MCF 10A (cell line): ENCODE measurements around the gene GABRB3. TPM values are rescaled to one million over a fixed set of nuclear protein-coding genes. Genes with fewer than 3 reads are reported as not detected.

Experiments used
- BruUV-seq: library from RNA; stranded (reverse); fragments of 400-500 nt; replicated peaks from 2 replicates; lab custom pipeline; 2021; lab: Mats Ljungman, UMichigan
- CTCF ChIA-PET: fragments of 300-600 bp; sonication (Branson Sonifier 250); formaldehyde crosslinking; extraction: SDS; loops from one replicate; lab custom pipeline; 2021; ENCODE audit warnings: antibody characterized with exemption, inconsistent platforms; lab: Yijun Ruan, JAX
- POLR2A ChIA-PET: fragments of 300-600, 350-650 bp; sonication (Branson Sonifier 250); formaldehyde crosslinking; extraction: SDS; loops from one replicate; lab custom pipeline; 2020; ENCODE audit warnings: antibody characterized with exemption, inconsistent platforms; lab: Yijun Ruan, JAX
- DNase-seq: peaks from one replicate; pipeline ENCODE4 v3.0.0-alpha.2; 2018; ENCODE audit not compliant: unreplicated experiment
- H3K27ac Mint-ChIP-seq: one replicate; pipeline ENCODE4 v1.8.0; 2022; ENCODE audit warnings: mild to moderate bottlenecking, low read depth, mixed read lengths; ENCODE audit not compliant: unreplicated experiment
- H3K27me3 Mint-ChIP-seq: one replicate; pipeline ENCODE4 v1.8.0; 2022; ENCODE audit warnings: mixed read lengths; ENCODE audit not compliant: insufficient read depth, unreplicated experiment
- H3K36me3 Mint-ChIP-seq: one replicate; pipeline ENCODE4 v1.8.0; 2022; ENCODE audit warnings: mild to moderate bottlenecking, moderate library complexity, mixed read lengths; ENCODE audit not compliant: insufficient read depth, unreplicated experiment
- H3K4me1 Mint-ChIP-seq: one replicate; pipeline ENCODE4 v1.8.0; 2022; ENCODE audit warnings: mixed read lengths; ENCODE audit not compliant: insufficient read depth, unreplicated experiment
- H3K4me3 Mint-ChIP-seq: one replicate; pipeline ENCODE4 v1.8.0; 2022; ENCODE audit warnings: mild to moderate bottlenecking, moderate library complexity, mixed read lengths; ENCODE audit not compliant: unreplicated experiment
- H3K9me3 Mint-ChIP-seq: one replicate; pipeline ENCODE4 v1.8.0; 2022; ENCODE audit warnings: mixed read lengths; ENCODE audit not compliant: unreplicated experiment
- CTCF ChIP-seq: fragments of 200-600 bp; IDR thresholded peaks from one replicate; pipeline ENCODE4 v1.8.0; 2022; ENCODE audit warnings: antibody characterized with exemption, mild to moderate bottlenecking; ENCODE audit not compliant: unreplicated experiment
- intact Hi-C: fragments of 100-400 bp; cut with micrococcal nuclease; formaldehyde crosslinking; loops from 2 replicates; pipeline ENCODE4 v1.14.1; 2022
- total RNA-seq: library from RNA; stranded (reverse); gene quantifications from 2 replicates; pipeline ENCODE4 v1.2.3, GENCODE V29; 2022

The GABRB3 gene
- total RNA-seq, 1 experiment from 2014 or later = not detected

- H3K36me3 Mint-ChIP-seq = peaks cover 11% of the 10 kb centered on the region
- DNase-seq = no peak
- BruUV-seq = no TSS peak
- H3K4me1 Mint-ChIP-seq = no peaks in the 10 kb centered on the region
- ChIA-PET CTCF (no interaction called here), POLR2A (no interaction called here)
- no peak overlapping the region for H3K4me3 Mint-ChIP-seq
- no peaks in the 10 kb centered on the region for H3K27me3 Mint-ChIP-seq
- H3K9me3 Mint-ChIP-seq = peaks cover 55% of the 10 kb centered on the region
- H3K27ac Mint-ChIP-seq = no peak overlapping the region
- TF ChIP-seq CTCF = no peak
- intact Hi-C loops = no loop called here
Observed at GRCh38 chr15:26712335-26712734, 60.5 kb downstream of the GABRB3 start.

GRCh38 chr15:26711445-26711844 lies 61.4 kb downstream of the GABRB3 start:
- Mint-ChIP-seq H3K4me3 (no peak overlapping the region), H3K9me3 (peaks cover 61% of the 10 kb centered on the region), H3K4me1 (no peaks in the 10 kb centered on the region), H3K27me3 (no peaks in the 10 kb centered on the region), H3K36me3 (peaks cover 11% of the 10 kb centered on the region), H3K27ac (no peak overlapping the region)
- no peak for TF ChIP-seq CTCF
- intact Hi-C loops = no loop called here
- ChIA-PET POLR2A (no interaction called here), CTCF (no interaction called here)
- DNase-seq = no peak
- BruUV-seq = no TSS peak

GRCh38 chr15:26702381-26702780 lies 70.5 kb downstream of the GABRB3 start:
- H3K4me3 Mint-ChIP-seq = no peak overlapping the region
- no peak for DNase-seq
- H3K27me3 Mint-ChIP-seq = no peaks in the 10 kb centered on the region
- H3K36me3 Mint-ChIP-seq = no peaks in the 10 kb centered on the region
- ChIA-PET POLR2A (no interaction called here), CTCF (no interaction called here)
- H3K9me3 Mint-ChIP-seq = peaks cover 45% of the 10 kb centered on the region
- no TSS peak for BruUV-seq
- no peak for TF ChIP-seq CTCF
- intact Hi-C loops = no loop called here
- H3K4me1 Mint-ChIP-seq = no peaks in the 10 kb centered on the region
- no peak overlapping the region for H3K27ac Mint-ChIP-seq

GRCh38 chr15:26698555-26698954 lies 74.3 kb downstream of the GABRB3 start:
- H3K4me3 Mint-ChIP-seq = no peak overlapping the region
- peaks cover 40% of the 10 kb centered on the region for H3K9me3 Mint-ChIP-seq
- POLR2A ChIA-PET = no interaction called here
- no peaks in the 10 kb centered on the region for H3K36me3 Mint-ChIP-seq
- no peak for DNase-seq
- TF ChIP-seq CTCF = no peak
- CTCF ChIA-PET = no interaction called here
- H3K27me3 Mint-ChIP-seq = no peaks in the 10 kb centered on the region
- H3K27ac Mint-ChIP-seq = no peak overlapping the region
- intact Hi-C loops = no loop called here
- no TSS peak for BruUV-seq
- no peaks in the 10 kb centered on the region for H3K4me1 Mint-ChIP-seq
